H1 (cell line): ENCODE measurements around the gene RAD50. TPM values are rescaled to one million over a fixed set of nuclear protein-coding genes. Genes with fewer than 3 reads are reported as not detected.

Source experiments
- GABPA ChIP-seq: IDR thresholded peaks from 2 replicates; pipeline ENCODE4 v1.6.1; 2011; ENCODE audit warnings: mild to moderate bottlenecking, low read length, moderate library complexity, borderline replicate concordance; ENCODE audit not compliant: insufficient read depth
- TCF12 ChIP-seq: IDR thresholded peaks from 2 replicates; pipeline ENCODE4 v1.6.1; 2011; ENCODE audit warnings: low read depth, mild to moderate bottlenecking, low read length
- polyA plus RNA-seq, 7 experiments: library from polyadenylated mRNA; depleted of rRNA in 3 of 7; stranded (reverse) in 5 of 7; unstranded in 2 of 7; fragments of >200 nt in 5 of 7; fragments of 200-250 nt in 2 of 7; gene quantifications; 1 replicate in 5 of 7; 2 replicates in 1 of 7; 4 replicates in 1 of 7; pipeline versions ENCODE4 v1.2.1 to v1.2.3, GENCODE V29; 2011 to 2013; ENCODE audit warnings: missing spikeins in 2 of 7, mixed read lengths in 2 of 7
- total RNA-seq: library from RNA; stranded (reverse); fragmentation: NEBNext Ultra II Directional; extraction: Animal tissue kit (Norgen Biotek cat#: 25700); gene quantifications from 2 replicates; pipeline ENCODE4 v1.2.1, GENCODE V29; 2021
- TF ChIP-seq, protein P1 (sequence below): IDR thresholded peaks from 2 replicates; pipeline ENCODE4 v1.6.1; 2011; ENCODE audit warnings: low read length, improper control_type of control experiment

Gene RAD50
- total and polyA plus RNA-seq, 2 of the 8 experiments (the other 6 are each of a cell fraction or from before 2014, with no cell fraction given): 10.1 to 39.4 TPM

DNA sequence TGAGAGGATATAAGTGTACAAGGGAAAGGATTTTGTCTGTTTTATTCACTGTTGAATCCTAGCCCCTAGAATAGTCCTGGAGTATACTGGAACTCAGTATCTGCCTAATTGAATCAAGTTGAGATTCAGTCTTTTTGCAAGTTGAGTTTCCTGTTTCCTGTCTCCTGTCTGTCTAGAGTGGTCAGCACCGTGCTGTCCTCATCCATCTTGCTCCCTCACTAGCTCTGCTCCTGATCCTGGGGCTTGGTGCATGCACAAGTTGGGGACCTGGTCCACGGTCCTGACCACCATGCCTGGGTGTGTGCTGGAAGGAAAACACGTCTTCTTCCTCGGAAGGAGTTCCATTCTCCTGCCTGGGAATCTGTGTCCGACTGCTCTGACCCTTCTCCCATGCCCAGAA is 16.6 kb upstream of the RAD50 start (continued):
- TF ChIP-seq, protein P1, sequence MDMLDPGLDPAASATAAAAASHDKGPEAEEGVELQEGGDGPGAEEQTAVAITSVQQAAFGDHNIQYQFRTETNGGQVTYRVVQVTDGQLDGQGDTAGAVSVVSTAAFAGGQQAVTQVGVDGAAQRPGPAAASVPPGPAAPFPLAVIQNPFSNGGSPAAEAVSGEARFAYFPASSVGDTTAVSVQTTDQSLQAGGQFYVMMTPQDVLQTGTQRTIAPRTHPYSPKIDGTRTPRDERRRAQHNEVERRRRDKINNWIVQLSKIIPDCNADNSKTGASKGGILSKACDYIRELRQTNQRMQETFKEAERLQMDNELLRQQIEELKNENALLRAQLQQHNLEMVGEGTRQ: no peak
- no peak for TF ChIP-seq GABPA
- no peak for TF ChIP-seq TCF12
